ENCODE data around the gene TRIM68.

The TRIM68 gene

GRCh38 chr11:4607781-4608666 is at the start of gene TRIM68:
TRIM68 (minus strand) TSS chr11:4608231; CDS start chr11:4605504, 2,727 bp downstream.
- peak; percentile 94 for DNase-seq (ENCODE audit: low read depth)

- DNase-seq (ENCODE audit: low read depth), result no peak
Measured at GRCh38 chr11:4654635-4655369, 46.8 kb upstream of the TRIM68 start.

- no peak for DNase-seq (ENCODE audit: low read depth)
Measured at GRCh38 chr11:4647766-4648165, 39.7 kb upstream of the TRIM68 start.

- DNase-seq (ENCODE audit: low read depth), result no peak
Measured at GRCh38 chr11:4645974-4646373, 37.9 kb upstream of the TRIM68 start.

- DNase-seq (ENCODE audit: low read depth), result no peak
Measured at GRCh38 chr11:4644233-4644632, 36.2 kb upstream of the TRIM68 start.

GRCh38 chr11:4643682-4644081 is 35.7 kb upstream of the TRIM68 start, which contains the start of gene OR51E1:
OR51E1 (plus strand) TSS chr11:4643982; CDS start chr11:4652527, 8,545 bp downstream.
- no peak for DNase-seq (ENCODE audit: low read depth)

GRCh38 chr11:4643076-4643475 is 35.0 kb upstream of the TRIM68 start:
- DNase-seq (ENCODE audit: low read depth), result no peak

- no peak for DNase-seq (ENCODE audit: low read depth)
Measured at GRCh38 chr11:4642043-4642442, 34.0 kb upstream of the TRIM68 start.

GRCh38 chr11:4641501-4641900 is 33.5 kb upstream of the TRIM68 start:
- no peak for DNase-seq (ENCODE audit: low read depth)

- DNase-seq (ENCODE audit: low read depth), result no peak
Measured at GRCh38 chr11:4639931-4640330, 31.9 kb upstream of the TRIM68 start.

- DNase-seq (ENCODE audit: low read depth), result no peak
Measured at GRCh38 chr11:4637662-4638047, 29.6 kb upstream of the TRIM68 start.

- peak; percentile 56 for DNase-seq (ENCODE audit: low read depth)
Measured at GRCh38 chr11:4636962-4637661, 29.1 kb upstream of the TRIM68 start, which contains the start of gene OR51D1. OR51D1 (plus strand) TSS chr11:4637477; CDS start chr11:4639791, 2,314 bp downstream.

GRCh38 chr11:4636136-4636535 is 28.1 kb upstream of the TRIM68 start:
- no peak for DNase-seq (ENCODE audit: low read depth)

- DNase-seq (ENCODE audit: low read depth), result peak; percentile 69
Measured at GRCh38 chr11:4626207-4627099, 18.4 kb upstream of the TRIM68 start.

- DNase-seq (ENCODE audit: low read depth), result no peak
Measured at GRCh38 chr11:4619514-4619913, 11.5 kb upstream of the TRIM68 start.

- DNase-seq (ENCODE audit: low read depth), result no peak
Measured at GRCh38 chr11:4615856-4616444, 7.9 kb upstream of the TRIM68 start.

GRCh38 chr11:4611986-4612385 is 4.0 kb upstream of the TRIM68 start:
- DNase-seq (ENCODE audit: low read depth), result no peak

- peak; percentile 6 for DNase-seq (ENCODE audit: low read depth)
Measured at GRCh38 chr11:4610258-4610935, 2.4 kb upstream of the TRIM68 start.

- DNase-seq (ENCODE audit: low read depth), result no peak
Measured at GRCh38 chr11:4607096-4607495, 935 bp downstream of the TRIM68 start.

Measured in amniotic epithelial cell (primary cell).